Cardiac muscle cell (in vitro differentiated cells and primary cell): Measurements from ENCODE around the gene CENPC. TPM values are rescaled to one million over a fixed set of nuclear protein-coding genes. Genes with fewer than 3 reads are reported as not detected.

Experiments used
- DNase-seq, 2 donors: peaks; one replicate each; pipeline versions ENCODE4 v3.0.0 to v3.0.0-alpha.2; 2010 to 2017; ENCODE audit warnings: low read depth in 1 of 2, low spot score in 1 of 2
- H3K27ac ChIP-seq: fragments of 200-600 bp; sonication (generic); 2 replicates; pipeline ENCODE4 v1.5.1; 2016
- H3K27me3 ChIP-seq: fragments of 200-600 bp; sonication (generic); 2 replicates; pipeline ENCODE4 v1.6.0; 2016; ENCODE audit warnings: control low read depth
- H3K36me3 ChIP-seq: fragments of 200-600 bp; sonication (generic); 2 replicates; pipeline ENCODE4 v1.5.1; 2016; ENCODE audit warnings: control low read depth
- H3K4me1 ChIP-seq: fragments of 200-600 bp; sonication (generic); 2 replicates; pipeline ENCODE4 v1.8.1; 2017; ENCODE audit warnings: low read depth, mild to moderate bottlenecking, mixed run types
- H3K4me3 ChIP-seq: fragments of 200-600 bp; sonication (generic); 2 replicates; pipeline ENCODE4 v1.5.1; 2016; ENCODE audit warnings: mild to moderate bottlenecking
- H3K9me3 ChIP-seq: fragments of 200-600 bp; sonication (generic); 2 replicates; pipeline ENCODE4 v1.5.1; 2017; ENCODE audit warnings: low read depth, mild to moderate bottlenecking, control low read depth
- CTCF ChIP-seq: IDR thresholded peaks from 2 replicates; pipeline ENCODE4 v1.5.1; 2012; ENCODE audit warnings: low read depth, mild to moderate bottlenecking, low read length
- polyA plus RNA-seq: library from polyadenylated mRNA; unstranded; fragments of >200 nt; fragmentation: Nextera tagmentation; extraction: Ambion mirVana; gene quantifications from 2 replicates; pipeline ENCODE4 v1.2.1, GENCODE V29; 2016
- total RNA-seq: library from RNA; depleted of rRNA; stranded (reverse); fragments of >200 nt; gene quantifications from 2 replicates; pipeline ENCODE4 v1.2.3, GENCODE V29; 2016

Gene CENPC
- total and polyA plus RNA-seq, 2 experiments from 2014 or later: 9.1 to 21.3 TPM

GRCh38 chr4:67522851-67523671 lies 22.2 kb downstream of the CENPC start:
- Histone ChIP-seq H3K27ac (no peak overlapping the region), H3K27me3 (no peaks in the 10 kb centered on the region), H3K9me3 (no peaks in the 10 kb centered on the region), H3K4me1 (no peaks in the 10 kb centered on the region), H3K36me3 (peaks cover 6% of the 10 kb centered on the region), H3K4me3 (no peak overlapping the region)
- DNase-seq: peak in 1 of 2 donors; percentile 89
- TF ChIP-seq CTCF: no peak

- H3K4me3 ChIP-seq: no peak overlapping the region
- no peak for TF ChIP-seq CTCF
- peaks cover 10% of the 10 kb centered on the region for H3K36me3 ChIP-seq
- H3K27me3 ChIP-seq: no peaks in the 10 kb centered on the region
- H3K9me3 ChIP-seq: no peaks in the 10 kb centered on the region
- no peak for DNase-seq
- no peak overlapping the region for H3K27ac ChIP-seq
- no peaks in the 10 kb centered on the region for H3K4me1 ChIP-seq
Observed at GRCh38 chr4:67522230-67522629, 23.1 kb downstream of the CENPC start.

DNA sequence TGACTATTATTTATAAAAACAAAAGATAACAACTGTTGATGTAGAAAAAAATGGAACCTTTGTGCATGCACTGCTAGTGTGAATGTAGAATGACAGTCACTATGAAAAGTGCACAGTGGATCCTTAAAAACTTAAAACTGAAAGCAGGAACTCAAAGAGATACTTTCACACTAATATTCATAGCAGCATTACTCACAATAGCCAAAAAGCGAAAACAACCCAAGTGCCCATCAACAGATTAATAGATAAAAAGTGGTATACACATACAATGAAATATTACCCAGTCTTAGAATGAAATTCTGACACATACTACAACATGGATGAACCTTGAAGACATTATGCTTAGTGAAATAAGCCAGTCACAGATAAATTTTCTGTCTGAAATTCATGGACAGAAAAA lies 23.8 kb downstream of the CENPC start:
- Histone ChIP-seq H3K27me3 (no peaks in the 10 kb centered on the region), H3K4me1 (no peaks in the 10 kb centered on the region), H3K27ac (no peak overlapping the region), H3K9me3 (no peaks in the 10 kb centered on the region), H3K4me3 (no peak overlapping the region), H3K36me3 (peaks cover 10% of the 10 kb centered on the region)
- no peak for DNase-seq
- no peak for TF ChIP-seq CTCF

- H3K27me3 ChIP-seq: no peaks in the 10 kb centered on the region
- no peaks in the 10 kb centered on the region for H3K4me1 ChIP-seq
- H3K9me3 ChIP-seq: no peaks in the 10 kb centered on the region
- no peak overlapping the region for H3K27ac ChIP-seq
- H3K4me3 ChIP-seq: no peak overlapping the region
- TF ChIP-seq CTCF: no peak
- peaks cover 10% of the 10 kb centered on the region for H3K36me3 ChIP-seq
- DNase-seq: no peak
Observed at GRCh38 chr4:67520141-67520540, 25.2 kb downstream of the CENPC start.

GRCh38 chr4:67512501-67512900 lies 32.8 kb downstream of the CENPC start:
- TF ChIP-seq CTCF: no peak

More at GRCh38 chr4:67512501-67512900, 32.8 kb downstream of the CENPC start:
- Histone ChIP-seq H3K27me3 (no peaks in the 10 kb centered on the region), H3K4me1 (peaks cover 12% of the 10 kb centered on the region), H3K4me3 (no peak overlapping the region), H3K9me3 (no peaks in the 10 kb centered on the region), H3K36me3 (peaks cover 14% of the 10 kb centered on the region), H3K27ac (no peak overlapping the region)
- DNase-seq: no peak
